Mucosa of stomach (tissue), 1 donor: Measurements from ENCODE around the gene LMX1B.
"Not testable (repeated sequence)": the region's sequence is repeated elsewhere in the genome, so short reads cannot be mapped to it uniquely, and the experiment has no call there.

Experiments used
- H3K27me3 ChIP-seq: one replicate; pipeline ENCODE4 v1.7.0; 2013; ENCODE audit warnings: mild to moderate bottlenecking, low read length; ENCODE audit not compliant: control insufficient read depth, insufficient read depth
- H3K36me3 ChIP-seq: one replicate; pipeline ENCODE4 v1.7.0; 2013; ENCODE audit warnings: low read length; ENCODE audit not compliant: control insufficient read depth, insufficient read depth
- H3K4me1 ChIP-seq: one replicate; pipeline ENCODE4 v1.7.0; 2013; ENCODE audit warnings: mild to moderate bottlenecking, low read length; ENCODE audit not compliant: control insufficient read depth, insufficient read depth
- H3K4me3 ChIP-seq: one replicate; pipeline ENCODE4 v1.7.0; 2013; ENCODE audit warnings: low read length
- H3K9ac ChIP-seq: one replicate; pipeline ENCODE4 v1.7.0; 2013; ENCODE audit warnings: mild to moderate bottlenecking, low read length, moderate library complexity
- H3K9me3 ChIP-seq: one replicate; pipeline ENCODE4 v1.7.0; 2013; ENCODE audit warnings: mild to moderate bottlenecking, low read length, moderate library complexity; ENCODE audit not compliant: control insufficient read depth
- donor health status: Pancreatic carcinoma.

The LMX1B gene

GRCh38 chr9:126709241-126709640, 95.5 kb downstream of the LMX1B start:
- H3K9ac ChIP-seq = no peak overlapping the region
- H3K4me3 ChIP-seq = no peak overlapping the region
- H3K9me3 ChIP-seq = no peaks in the 10 kb centered on the region
- peaks cover 26% of the 10 kb centered on the region for H3K27me3 ChIP-seq
- no peaks in the 10 kb centered on the region for H3K36me3 ChIP-seq
- H3K4me1 ChIP-seq = peaks cover 8% of the 10 kb centered on the region

GRCh38 chr9:126715382-126715781, 101.7 kb downstream of the LMX1B start:
- Histone ChIP-seq H3K4me1 (no peaks in the 10 kb centered on the region), H3K36me3 (no peaks in the 10 kb centered on the region), H3K9ac (no peak overlapping the region)

GRCh38 chr9:126717441-126717840, 103.7 kb downstream of the LMX1B start:
- H3K9ac ChIP-seq, H3K4me1 ChIP-seq, H3K4me3 ChIP-seq, H3K9me3 ChIP-seq, H3K36me3 ChIP-seq: not testable (repeated sequence)
- peaks cover 27% of the 10 kb centered on the region for H3K27me3 ChIP-seq

More at GRCh38 chr9:126715382-126715781, 101.7 kb downstream of the LMX1B start:
- Histone ChIP-seq H3K9me3 (no peaks in the 10 kb centered on the region), H3K27me3 (peaks cover 14% of the 10 kb centered on the region), H3K4me3 (no peak overlapping the region)

GRCh38 chr9:126719618-126720031, 105.9 kb downstream of the LMX1B start:
- Histone ChIP-seq H3K27me3 (peaks cover 47% of the 10 kb centered on the region), H3K4me1 (peaks cover 13% of the 10 kb centered on the region), H3K36me3 (no peaks in the 10 kb centered on the region), H3K9ac (no peak overlapping the region), H3K4me3 (no peak overlapping the region), H3K9me3 (no peaks in the 10 kb centered on the region)

GRCh38 chr9:126720036-126720435, 106.3 kb downstream of the LMX1B start:
- Histone ChIP-seq H3K9me3 (no peaks in the 10 kb centered on the region), H3K4me1 (peaks cover 13% of the 10 kb centered on the region), H3K36me3 (no peaks in the 10 kb centered on the region), H3K4me3 (no peak overlapping the region), H3K9ac (no peak overlapping the region), H3K27me3 (peaks cover 52% of the 10 kb centered on the region)

GRCh38 chr9:126720661-126721563, 107.2 kb downstream of the LMX1B start:
- Histone ChIP-seq H3K27me3 (peaks cover 58% of the 10 kb centered on the region), H3K4me1 (peaks cover 13% of the 10 kb centered on the region), H3K36me3 (no peaks in the 10 kb centered on the region), H3K9me3 (no peaks in the 10 kb centered on the region), H3K9ac (no peak overlapping the region), H3K4me3 (no peak overlapping the region)

- H3K27me3 ChIP-seq = peaks cover 61% of the 10 kb centered on the region
- H3K4me1 ChIP-seq = peaks cover 13% of the 10 kb centered on the region
- no peak overlapping the region for H3K4me3 ChIP-seq
Measured at GRCh38 chr9:126721564-126721981, 107.8 kb downstream of the LMX1B start.

GRCh38 chr9:126722252-126722921, 108.7 kb downstream of the LMX1B start:
- H3K36me3 ChIP-seq = no peaks in the 10 kb centered on the region
- H3K9me3 ChIP-seq = no peaks in the 10 kb centered on the region
- H3K9ac ChIP-seq = peak overlapping the region; percentile 65
- peaks cover 61% of the 10 kb centered on the region for H3K27me3 ChIP-seq
- H3K4me3 ChIP-seq = peak overlapping the region; percentile 31
- peaks cover 13% of the 10 kb centered on the region for H3K4me1 ChIP-seq

More at GRCh38 chr9:126721564-126721981, 107.8 kb downstream of the LMX1B start:
- Histone ChIP-seq H3K36me3 (no peaks in the 10 kb centered on the region), H3K9ac (no peak overlapping the region), H3K9me3 (no peaks in the 10 kb centered on the region)

GRCh38 chr9:126722922-126723806, 109.4 kb downstream of the LMX1B start:
- peaks cover 61% of the 10 kb centered on the region for H3K27me3 ChIP-seq
- peaks cover 13% of the 10 kb centered on the region for H3K4me1 ChIP-seq
- peak overlapping the region; percentile 14 for H3K4me3 ChIP-seq
- H3K9me3 ChIP-seq = no peaks in the 10 kb centered on the region
- H3K9ac ChIP-seq = peak overlapping the region; percentile 65
- no peaks in the 10 kb centered on the region for H3K36me3 ChIP-seq

- no peaks in the 10 kb centered on the region for H3K9me3 ChIP-seq
- H3K4me3 ChIP-seq = no peak overlapping the region
- H3K9ac ChIP-seq = no peak overlapping the region
- peaks cover 59% of the 10 kb centered on the region for H3K27me3 ChIP-seq
- H3K4me1 ChIP-seq = peaks cover 13% of the 10 kb centered on the region
- H3K36me3 ChIP-seq = no peaks in the 10 kb centered on the region
Measured at GRCh38 chr9:126723807-126724172, 110.1 kb downstream of the LMX1B start.

GRCh38 chr9:126724226-126724625, 110.5 kb downstream of the LMX1B start:
- Histone ChIP-seq H3K9ac (no peak overlapping the region), H3K4me1 (peaks cover 13% of the 10 kb centered on the region), H3K27me3 (peaks cover 56% of the 10 kb centered on the region), H3K4me3 (no peak overlapping the region), H3K9me3 (no peaks in the 10 kb centered on the region), H3K36me3 (no peaks in the 10 kb centered on the region)
